ENCODE measurements around the gene HMGXB3.
"Not testable (repeated sequence)": the region's sequence is repeated elsewhere in the genome, so short reads cannot be mapped to it uniquely, and the experiment has no call there.

HMGXB3 gene

DNA sequence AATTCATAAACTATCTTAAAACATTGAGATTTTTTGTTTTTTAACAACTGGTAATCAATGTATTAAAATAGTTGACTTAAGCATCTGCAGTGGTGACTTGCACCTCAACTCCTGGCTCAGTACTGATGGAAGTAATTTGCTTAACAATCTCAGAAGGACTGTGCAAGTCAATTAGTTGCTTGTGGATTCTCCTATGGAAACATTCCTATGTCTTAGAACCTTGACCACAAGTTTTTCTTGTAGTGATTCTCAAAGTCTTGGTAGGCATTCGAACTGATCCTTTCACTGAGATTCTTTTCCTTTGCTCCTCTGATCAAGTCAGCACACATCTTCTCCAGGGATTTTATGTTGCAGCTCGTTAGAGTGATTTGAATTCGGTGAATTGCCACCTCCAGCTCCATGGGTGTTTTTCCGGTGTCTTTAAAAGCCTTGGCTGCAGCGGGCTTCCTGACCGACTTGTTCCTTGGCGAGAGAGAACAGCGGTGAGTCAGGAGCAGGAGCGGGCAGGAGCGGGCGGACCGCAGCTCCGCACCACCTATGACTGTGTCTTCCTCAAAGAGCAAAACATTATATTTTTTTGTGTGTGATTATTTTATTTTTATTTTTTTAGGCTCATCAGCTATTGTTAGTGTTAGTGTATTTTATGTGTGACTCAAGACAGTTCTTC lies 21.1 kb downstream of the HMGXB3 start:
- no peak for DNase-seq

DNA sequence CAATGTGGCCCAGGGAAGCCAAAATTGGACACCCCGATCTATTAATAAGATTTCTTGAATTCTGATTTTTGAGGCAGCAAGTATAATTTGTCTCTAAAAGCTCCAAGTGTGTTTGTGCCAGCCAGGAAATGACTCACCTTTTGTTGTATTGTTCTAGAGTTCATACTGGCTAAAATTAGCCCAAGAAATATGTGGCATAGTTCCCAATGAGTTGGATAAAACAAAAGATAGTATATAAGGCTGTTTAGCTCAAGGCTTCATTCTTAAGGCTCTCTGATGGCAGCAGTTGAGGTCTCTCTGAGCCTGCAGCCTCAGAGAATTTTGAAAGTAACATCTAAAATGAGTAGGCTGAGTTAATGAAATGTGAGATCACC lies 21.6 kb downstream of the HMGXB3 start:
- DNase-seq, result no peak

DNA sequence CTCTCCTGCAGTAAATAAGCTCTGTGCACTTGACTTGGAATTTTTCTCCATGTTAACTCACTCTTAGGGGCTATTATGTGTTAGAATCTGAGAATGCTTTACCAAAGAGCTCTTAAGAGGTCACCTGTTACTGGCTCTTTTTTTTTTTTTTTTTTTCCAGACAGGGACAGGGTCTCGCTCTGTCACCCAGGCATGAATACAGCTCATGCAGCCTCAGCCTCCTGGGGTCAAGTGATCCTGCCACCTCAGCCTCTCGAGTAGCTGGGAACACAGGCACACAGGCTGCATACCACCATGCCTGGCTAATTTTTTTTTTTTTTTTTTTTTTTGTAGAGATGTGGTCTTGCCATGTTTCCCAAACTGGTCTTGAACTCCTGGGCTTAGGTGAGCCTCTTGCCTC lies 22.1 kb downstream of the HMGXB3 start:
- DNase-seq, result no peak

DNA sequence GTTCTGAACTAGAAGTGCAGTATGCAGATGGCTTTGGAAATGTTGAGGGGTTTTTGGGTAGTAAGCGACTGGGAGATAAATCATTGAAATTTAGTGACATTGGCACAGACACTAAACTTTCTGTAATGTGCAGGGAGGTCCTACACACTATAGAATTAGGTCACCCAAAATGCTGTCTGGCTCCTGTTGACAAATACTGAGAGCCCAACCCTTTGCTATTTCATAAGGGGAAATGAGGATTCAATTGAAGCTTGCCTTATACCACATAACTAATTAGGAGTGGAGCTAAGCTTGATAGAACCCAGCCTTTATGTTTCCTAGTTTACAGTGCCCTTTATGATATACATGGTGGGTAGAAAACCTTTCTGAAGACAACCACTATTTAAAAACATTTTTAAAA lies 22.6 kb downstream of the HMGXB3 start:
- DNase-seq, result no peak

DNA sequence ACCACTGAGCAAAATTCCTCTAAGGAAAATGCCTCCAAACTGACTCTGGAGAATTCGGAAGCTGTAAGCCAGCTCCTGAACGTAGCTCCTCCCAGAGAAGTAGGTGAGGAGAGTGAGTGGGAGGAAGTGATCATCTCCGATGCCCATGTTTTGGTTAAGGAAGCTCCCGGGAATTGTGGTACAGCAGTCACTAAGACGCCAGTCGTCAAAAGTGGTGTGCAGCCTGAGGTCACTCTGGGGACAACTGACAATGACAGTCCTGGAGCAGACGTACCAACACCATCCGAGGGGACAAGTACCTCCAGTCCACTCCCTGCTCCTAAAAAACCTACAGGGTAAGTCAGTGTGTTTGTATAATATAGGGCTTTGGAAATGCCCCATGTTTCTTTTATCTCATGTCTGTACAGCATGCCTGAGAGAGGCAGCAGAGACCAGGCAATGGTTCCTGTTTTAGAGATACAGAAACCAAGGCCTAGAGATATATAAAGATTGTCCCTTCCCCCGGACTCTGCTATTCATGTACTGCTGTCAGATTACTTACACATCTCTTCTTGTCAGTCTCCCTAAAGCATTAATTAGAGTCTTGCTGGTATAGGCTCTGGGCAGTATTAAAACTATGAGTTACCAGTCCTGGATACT lies 23.9 kb downstream of the HMGXB3 start:
- no peak for DNase-seq

DNA sequence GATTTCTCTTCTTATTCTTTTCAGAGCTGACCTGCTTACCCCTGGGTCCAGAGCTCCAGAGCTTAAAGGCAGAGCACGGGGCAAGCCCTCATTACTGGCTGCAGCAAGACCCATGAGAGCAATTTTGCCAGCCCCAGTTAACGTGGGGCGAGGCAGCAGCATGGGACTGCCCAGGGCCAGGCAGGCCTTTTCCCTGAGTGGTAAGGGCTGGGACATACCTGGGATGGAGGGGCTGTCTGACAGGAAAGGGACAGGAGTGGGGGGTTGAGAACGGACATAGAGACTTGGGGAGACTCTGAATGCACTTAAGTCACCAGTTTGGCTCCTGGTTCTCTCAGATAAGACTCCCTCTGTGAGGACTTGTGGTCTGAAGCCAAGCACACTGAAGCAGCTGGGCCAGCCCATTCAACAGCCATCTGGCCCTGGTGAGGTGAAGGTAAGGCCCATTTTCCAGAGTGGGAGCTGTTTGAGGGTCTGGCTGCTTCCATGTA lies 26.2 kb downstream of the HMGXB3 start:
- DNase-seq, result no peak

DNA sequence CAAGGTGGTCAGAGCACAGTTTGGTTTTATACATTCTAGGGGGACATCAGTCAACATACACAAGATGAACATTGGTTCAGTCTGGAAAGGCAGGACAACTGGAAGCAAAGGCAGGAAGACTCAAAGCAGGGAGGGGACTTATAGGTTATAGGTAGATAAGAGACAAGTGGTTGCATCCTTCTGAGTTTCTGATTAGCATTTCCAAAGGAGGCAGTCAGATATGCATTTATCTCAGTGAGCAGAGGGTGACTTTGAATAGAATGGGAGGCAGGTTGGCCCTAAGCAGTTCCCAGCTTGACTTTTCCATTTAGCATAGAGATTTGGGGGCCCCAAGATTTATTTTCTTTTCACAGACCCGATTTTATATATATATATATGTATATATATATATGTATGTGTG lies 27.5 kb downstream of the HMGXB3 start:
- not testable (repeated sequence) for DNase-seq

DNA sequence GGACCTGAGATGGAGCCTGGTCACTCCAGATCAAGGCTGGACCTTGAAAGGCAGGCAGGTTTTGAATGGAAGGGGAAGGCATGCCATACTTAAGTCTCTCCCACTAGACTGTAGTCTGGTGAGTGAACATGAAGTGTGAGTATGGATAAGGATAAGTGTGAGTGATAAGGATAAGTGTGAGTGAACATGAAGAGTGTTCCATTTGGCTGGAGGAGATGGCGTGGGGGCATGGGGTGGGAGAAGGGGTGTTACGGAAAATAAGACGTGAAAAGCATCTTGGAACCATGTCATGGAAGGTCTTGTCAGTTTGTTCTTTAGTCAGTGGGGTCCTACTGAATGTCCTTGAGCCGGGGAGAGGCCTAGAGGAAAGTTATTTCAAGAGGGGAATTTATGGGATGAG lies 32.8 kb downstream of the HMGXB3 start:
- DNase-seq, result no peak

DNA sequence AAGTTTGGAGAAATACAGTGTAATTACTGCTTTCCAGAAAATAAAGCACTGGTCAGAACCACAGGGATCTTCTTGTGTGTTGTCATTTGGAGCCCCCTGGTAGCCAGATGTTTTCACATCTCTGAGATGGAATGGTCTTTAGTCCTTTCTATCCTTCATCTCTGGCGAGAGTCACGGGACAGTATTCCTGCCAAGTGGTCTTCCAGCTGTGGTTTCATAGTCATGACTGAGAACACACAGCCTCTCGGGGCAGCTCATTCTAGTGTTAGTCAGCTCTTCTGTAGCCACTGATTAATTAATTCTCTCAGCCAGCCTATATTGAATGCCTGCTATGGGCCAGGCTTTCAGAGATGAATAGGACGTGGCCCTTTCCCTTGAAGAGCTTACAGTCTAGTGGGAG lies 34.1 kb downstream of the HMGXB3 start:
- DNase-seq, result no peak

DNA sequence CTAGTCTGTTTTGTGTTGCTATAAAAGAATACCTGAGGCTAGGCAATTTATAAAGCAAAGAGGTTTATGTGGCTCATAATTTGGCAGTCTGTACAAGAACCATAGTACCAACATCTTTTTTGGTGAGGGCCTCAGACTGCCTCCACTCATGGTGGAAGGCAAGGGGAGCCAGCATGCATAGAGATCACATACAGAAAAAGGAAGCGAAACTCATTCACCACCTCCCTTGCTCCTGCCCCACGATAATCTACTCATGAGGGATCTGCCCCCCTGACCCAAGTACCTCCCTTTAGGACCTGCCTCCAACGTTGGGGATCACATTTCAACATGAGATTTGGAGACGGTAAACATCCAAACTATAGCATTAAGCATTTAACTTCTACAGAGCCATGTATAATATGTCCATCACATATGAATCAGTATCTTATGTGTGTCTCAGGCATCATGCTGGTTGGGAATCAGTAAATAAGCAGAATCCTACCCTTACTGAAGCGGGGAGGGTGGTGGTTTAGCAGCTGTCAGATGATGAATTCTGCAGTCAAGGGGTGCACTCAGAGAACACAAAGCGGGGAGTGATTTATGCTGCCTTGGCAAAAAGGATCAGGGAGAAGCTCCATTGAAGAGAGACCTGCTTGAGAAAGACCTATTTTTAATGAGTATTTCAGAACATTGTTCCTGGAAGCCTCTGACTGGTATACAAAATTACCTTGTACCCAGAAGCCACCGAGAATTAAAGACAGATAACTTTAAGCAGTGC lies 34.8 kb downstream of the HMGXB3 start:
- no peak for DNase-seq

DNA sequence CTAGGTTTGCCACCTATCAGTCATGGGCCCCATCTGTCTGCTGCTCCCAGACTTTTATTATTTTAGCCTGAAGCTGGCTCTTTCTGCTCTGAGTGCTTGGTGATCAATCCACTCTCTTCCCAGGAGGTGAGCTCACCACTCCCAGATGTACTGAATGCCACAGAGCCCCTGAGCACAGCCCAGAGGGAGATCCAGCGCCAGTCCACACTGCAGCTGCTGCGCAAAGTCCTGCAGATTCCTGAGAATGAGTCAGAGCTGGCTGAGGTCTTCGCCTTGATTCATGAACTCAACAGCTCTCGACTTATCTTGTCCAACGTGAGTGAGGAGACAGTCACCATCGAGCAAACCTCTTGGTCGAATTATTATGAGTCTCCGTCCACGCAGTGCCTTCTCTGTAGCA lies 36.0 kb downstream of the HMGXB3 start:
- DNase-seq, result no peak

DNA sequence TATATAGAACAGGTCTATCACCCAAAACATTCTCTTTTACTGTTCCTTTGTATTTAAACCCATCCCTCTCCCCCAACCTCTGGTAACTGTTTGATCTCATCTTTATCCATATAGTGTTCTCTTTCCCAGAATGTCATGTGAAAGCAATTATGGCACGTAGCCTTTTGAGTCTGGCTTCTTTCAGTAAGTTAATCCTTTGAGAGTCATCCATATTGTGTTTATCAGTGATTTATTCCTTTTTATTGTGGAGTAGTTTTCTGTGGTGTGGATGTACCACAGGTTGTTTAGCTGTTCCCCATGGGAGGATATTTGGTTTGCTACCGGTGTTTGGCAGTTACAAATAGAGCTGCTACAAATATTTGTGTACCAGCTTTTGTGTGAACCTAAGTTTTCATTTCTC lies 38.0 kb downstream of the HMGXB3 start:
- no peak for DNase-seq

DNA sequence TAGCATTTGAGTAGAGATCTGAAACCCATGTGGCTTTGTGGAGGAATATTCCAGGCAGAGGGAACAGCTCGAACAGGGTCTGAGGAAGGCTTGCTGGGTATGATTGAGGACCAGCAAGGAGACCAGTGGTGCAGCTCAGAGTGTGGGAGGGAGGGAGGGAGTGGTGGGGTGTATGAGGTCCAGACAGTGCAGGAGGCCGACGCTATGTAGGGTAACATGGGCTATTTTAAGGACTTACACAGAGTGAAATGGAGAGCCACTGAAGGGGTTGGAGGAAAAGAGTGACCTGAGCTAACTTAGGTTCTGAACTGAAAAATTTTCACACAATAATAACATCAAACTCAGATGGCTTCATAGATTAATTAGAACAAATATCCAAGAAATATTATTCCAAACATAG lies 41.9 kb downstream of the HMGXB3 start:
- no peak for DNase-seq

DNA sequence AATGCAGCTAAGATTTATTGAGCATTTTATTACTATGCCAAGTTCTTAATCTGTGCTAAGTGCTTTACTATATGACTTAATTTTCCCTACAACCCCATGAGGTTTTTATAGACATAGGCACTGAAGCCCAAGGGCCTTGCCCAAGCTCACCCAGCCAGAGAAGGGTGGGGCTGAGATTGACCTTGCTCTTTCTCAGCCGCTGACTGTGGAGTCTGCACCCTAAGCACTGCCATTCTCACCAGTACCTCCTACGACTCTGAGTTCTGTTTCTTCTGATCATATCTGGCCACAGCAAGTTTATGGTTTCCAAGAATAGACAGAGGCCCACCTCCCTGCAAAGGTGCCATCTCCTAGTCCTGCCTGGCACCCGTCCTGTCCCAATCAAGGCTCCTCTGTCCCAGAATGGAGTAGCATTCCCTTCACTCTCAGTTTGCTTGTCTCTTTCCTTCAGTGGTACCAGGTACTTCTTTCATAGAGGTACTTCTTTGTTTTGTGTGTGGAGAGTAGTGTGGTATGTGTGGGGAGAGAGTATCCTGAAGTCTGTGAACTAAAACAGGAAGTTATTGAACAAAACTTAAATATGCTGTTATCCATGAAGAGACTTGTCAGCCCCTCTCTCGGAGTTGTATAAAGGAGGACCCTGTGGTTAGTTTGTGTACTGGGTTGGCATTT lies 43.3 kb downstream of the HMGXB3 start:
- DNase-seq, result no peak

DNA sequence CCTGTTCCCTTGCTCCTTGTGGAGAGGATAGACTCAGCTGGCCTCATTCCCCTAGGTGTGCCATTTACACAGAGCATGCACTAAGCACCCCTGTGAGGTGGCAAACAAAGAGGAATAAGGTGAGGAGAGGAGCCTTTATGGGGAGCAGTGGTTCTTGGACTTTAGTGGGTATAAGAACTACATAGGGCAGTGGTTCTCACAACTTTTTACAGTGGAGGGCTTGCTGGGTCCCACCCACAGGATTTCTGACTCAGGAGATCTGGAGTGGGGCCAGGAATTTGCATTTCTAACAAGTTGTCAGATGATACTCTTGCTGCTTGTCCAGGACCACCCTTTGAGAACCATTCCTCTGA lies 43.8 kb downstream of the HMGXB3 start:
- no peak for DNase-seq

DNA sequence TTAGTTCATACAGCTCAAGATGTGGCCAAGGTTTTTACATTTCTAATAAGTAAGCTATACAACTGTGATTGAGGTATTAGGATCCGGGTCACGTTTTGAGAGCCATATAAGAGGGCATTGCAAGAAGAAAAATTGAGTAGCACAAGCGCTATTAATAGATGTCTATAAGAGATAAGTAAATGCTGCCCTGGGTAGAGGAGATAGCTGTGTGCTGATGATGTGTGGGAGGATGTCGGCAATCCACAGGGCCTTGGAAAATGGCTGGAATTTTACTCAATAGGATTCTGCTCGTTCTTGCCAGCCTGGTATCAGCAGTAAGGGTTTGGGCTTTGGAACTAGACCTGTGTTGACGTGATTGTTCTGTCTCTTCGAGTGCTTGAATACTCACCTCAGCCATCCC lies 44.2 kb downstream of the HMGXB3 start:
- no peak for DNase-seq

DNA sequence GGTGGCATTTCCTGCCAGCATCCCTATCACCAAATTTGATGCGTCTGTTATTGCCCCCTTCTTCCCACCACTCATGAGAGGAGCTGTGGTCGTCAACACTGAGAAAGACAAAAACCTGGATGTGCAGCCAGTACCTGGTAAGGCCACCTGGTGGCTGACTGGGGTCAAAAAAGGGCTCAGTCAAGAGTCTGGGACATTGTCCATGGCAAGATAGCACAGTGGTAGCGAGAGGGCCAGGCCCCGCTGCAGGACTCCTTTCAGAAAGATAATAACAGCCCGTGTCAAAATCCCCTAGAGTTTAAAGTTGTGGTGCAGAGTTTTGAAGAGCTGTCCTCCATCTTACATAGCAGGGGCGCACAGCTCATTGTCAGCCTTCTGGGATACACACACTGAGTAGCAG lies 45.0 kb downstream of the HMGXB3 start:
- no peak for DNase-seq

DNA sequence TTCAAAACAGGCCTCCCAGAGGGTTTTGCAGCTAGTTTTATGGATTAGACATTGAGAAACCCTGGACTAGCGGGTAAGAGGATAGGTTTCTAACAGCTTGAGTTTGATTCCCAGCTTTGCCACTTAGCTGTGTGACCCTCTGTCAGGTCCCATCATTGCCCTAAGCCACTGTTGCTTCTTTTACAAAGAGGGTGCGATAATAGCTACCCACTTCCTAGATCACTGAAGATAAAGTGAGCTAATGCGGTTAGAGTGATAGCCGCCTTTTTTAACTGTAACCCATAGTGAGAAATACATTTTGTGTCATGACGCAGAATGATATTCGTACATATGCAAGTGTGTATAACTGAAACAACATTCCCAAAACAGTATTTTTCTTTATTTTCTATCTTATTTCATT lies 45.5 kb downstream of the HMGXB3 start:
- no peak for DNase-seq

DNA sequence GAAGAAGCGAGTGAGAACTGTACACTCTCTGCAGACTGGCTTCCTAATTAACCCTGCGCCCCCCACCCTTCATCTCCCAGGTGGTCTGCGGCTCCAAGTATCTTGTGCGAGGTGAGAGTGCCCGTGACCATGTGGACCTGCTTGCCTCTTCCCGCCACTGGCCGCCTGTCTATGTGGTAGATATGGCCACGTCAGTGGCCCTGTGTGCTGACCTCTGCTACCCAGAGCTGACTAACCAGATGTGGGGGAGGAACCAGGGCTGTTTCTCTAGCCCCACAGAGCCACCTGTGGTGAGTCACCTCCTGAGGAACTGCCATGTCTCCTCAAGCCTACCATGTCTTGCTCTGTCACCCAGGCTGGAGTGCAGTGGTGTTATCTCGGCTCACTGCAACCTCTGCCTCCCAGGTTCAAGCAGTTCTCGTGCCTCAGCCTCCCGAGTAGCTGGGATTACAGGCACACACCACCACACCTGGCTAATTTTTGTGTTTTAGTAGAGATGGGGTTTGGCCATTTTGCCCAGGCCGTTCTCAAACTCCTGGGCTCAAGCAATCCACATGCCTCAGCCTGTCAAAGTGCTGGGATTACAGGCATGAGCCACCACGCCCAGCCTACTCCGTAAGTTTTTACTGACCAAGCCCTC lies 49.8 kb downstream of the HMGXB3 start:
- not testable (repeated sequence) for DNase-seq

DNA sequence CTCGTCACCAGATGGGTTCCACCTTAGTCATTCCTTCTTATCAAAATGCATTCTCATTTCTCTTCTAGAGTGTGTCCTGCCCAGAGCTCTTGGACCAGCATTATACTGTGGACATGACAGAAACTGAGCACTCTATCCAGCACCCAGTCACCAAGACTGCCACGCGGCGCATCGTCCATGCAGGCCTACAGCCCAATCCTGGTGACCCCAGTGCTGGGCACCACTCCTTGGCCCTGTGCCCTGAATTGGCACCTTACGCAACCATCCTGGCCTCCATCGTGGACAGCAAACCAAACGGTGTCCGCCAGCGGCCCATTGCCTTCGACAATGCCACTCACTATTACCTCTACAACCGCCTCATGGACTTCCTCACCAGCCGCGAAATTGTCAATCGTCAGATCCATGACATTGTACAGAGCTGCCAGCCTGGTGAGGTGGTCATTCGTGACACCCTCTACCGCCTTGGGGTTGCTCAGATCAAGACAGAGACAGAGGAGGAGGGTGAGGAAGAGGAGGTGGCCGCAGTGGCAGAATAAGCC lies 51.2 kb downstream of the HMGXB3 start:
- no peak for DNase-seq

DNA sequence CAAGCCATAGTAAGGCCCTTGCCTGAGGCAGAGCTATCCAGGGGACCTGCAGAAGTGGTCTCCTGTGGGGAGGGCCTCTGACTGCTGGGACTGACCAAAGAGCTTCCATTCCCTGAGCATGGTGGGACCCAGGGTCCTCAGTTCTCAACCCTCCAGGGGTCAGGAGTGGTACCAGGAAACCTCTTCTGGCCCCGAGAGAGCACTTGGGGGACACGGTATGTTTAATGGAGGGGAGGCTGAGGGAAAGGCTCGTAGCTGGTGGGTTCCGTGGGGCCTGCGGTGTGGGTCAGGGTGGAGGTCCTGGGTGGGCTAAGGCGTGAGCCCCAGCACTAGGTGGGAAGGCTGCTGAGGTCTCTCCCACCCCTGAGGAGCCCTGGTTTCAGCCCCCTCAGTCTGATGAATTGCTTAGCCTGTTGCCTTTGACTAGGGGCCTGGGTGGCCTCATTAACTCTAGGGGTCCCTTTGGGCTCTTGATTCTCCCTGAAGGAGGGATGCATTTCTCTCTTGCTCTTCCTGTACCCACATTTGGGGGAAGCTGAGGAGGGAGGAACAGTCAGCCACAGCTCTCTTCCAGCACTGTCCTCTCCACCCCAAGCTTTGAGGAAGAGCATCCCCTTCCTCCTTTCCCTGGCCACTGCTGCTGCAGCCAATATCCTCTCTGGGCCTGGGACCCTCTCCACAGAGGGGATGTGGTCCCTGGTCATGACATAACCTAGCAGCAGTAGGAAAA lies 51.9 kb downstream of the HMGXB3 start:
- DNase-seq, result no peak

Measured in NCI-H1436 (cell line).